Mesenteric fat pad (tissue), 1 donor: Measurements from ENCODE around the gene MECP2. TPM values are rescaled to one million over a fixed set of nuclear protein-coding genes. Genes with fewer than 3 reads are reported as not detected.

Experiments
- DNase-seq: peaks from one replicate; pipeline ENCODE4 v3.0.0-alpha.2; 2020; ENCODE audit warnings: low spot score
- total RNA-seq: library from RNA; stranded (reverse); fragmentation: NEBNext Ultra II Directional; extraction: Animal tissue kit (Norgen Biotek cat#: 25700); gene quantifications from one replicate; pipeline ENCODE4 v1.2.1, GENCODE V29; 2021
- donor health status: DM: yes; HTN: yes; CAD: no.

MECP2 gene
- total RNA-seq, 1 donor from 2014 or later = 65.5 TPM

DNA sequence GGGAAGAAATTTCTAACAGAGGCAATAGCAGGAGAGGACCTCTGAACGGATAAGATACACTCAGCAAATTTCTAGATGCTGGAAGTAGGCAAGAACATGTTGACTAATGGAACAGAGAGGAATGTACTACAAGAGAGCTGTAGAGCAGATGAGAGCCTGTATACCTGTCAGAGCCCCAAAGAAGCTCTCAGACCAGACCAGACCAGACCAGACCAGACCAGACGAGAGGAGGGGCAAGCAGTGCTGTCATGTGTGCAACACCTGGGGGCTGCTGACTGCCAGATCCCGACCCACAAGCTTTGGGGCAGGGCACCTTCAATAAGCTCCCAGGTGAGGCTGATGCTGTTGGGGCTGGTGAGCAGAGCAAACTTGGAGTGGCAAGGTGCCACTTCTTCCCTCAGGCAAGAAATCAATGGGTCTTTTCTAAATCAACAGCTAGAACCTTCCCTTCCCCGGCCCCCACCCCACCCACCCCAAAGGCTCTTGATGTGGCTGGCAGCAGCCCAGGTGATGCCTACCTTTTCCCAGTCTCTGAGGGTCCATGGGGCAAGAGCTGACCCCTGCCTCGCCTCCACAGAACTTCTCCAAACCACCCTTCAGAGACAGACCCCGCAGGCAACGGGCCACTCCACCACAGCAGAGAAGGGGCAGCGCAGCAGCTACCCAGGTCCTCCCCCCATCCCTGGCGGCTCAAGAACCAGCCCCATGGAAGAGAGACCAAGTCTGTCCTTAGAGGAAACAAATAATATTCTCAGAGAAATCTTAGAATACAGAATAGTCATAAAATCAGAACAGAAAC lies 32.7 kb downstream of the MECP2 start:
- DNase-seq = peak; percentile 57

DNA sequence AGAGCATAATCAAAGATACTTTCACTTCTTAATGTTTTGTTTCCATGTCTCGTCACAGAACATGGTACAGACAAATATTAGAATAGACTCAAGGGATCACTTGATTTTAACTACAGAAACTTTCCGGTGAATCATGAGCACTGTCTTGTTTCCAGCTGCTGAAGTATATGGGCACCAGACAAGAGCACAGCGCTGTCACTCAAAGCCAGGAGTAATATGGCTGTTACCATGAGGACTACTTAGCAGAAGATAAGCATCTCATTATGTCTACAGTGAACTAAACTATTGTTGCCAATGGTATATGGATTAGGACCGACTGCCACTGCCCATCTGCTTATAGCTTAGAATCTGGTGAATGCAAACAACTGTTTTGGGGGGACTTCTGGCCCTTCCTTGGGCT lies 34.3 kb downstream of the MECP2 start:
- DNase-seq = no peak

DNA sequence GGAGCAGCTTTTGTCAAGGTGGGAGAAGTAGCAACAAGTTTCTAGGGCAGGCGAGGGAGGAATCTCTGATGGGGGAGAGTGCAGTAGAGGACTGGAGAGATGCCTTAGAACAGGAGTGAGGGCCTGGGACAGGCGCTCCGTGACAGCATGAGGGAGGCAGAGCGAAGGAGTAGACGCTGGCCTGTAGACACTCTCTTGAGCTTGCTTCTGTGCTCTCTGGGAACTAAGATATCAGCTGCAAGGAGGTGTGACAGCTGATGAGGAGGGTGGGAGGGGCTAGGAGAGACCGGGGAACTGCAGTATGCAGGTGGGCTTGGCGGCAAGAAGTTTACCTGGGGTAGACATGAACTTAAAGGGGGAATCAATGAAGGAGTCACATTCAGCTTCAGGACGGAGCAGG lies 35.7 kb downstream of the MECP2 start:
- DNase-seq = peak; percentile 60

DNA sequence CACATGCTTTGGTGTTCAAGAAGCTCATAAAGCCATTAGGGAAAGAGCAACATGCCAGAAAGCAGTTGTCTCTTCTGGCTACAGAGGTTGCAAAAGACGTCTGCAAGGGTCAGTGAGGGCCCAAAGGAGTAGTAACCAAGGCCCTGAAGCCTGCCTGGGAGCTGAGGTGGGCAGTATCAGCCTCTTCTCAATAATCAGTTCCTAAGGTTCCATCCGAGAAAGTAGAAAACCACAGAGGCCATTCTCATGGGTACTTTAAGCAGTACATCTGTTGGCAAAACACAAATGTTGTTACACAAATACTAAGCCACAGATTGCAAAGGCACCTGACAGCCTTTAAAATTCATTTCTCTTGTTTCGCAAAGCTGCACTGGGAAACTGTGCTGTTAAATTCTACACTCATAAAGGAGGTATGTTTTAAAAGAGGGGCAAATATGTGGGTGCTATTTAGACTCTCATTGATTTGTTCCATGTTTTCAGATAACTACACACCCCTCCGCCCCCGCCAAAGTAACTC lies 37.7 kb downstream of the MECP2 start:
- no peak for DNase-seq

DNA sequence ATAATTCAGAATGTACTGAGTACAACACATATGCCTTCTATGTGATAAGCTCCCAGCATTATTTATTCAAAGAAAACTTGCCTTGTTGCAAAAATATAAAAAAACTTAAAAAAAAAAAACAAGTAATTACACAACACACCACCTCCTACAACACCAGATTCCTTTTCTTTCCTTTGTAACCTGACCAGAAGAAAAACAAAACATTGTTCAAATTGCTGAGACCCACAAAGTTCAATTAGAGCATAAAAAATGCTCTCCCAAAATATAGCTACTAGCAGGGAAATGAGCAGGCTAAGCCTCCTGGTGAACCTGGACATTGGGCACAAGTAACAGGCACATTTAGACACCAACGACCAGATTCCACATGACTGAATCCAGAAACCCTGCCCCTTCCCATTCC lies 38.3 kb downstream of the MECP2 start:
- no peak for DNase-seq

DNA sequence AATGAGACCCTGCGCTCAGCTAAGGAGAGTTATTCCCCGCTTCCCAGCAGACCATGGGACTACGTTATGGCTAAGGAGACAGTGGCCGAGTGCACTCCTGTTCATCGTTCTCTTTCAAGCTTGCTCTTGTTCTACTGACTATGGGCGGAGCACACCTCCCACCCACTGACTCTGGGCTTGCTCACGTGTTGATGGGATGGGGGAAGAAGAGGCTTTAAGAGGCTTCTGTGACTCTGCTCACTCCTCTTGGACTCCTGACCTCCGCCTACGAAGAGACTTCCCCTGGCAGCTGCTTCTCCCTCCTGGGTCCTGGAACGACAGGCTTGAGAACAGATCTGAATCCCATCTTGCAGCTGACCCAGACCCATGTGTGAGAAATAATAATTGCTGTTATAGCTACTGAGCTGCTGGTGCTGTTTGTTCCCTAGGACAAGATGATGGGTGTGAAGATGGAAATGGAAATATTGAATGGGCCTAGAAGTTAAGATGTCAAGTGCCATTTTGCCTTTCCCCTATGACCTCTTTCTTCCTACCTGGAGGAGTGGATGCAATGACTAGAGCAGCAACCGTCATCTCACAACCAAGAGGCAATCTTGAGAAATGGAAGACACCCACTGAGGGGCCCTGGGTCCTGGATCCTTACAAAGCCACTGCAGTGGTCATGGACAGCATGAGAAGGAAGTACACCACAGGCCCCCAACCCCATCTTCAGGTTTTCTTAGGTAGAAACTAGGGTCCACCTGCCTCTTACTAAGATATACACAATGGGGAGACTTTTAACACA lies 39.1 kb downstream of the MECP2 start:
- peak; percentile 39 for DNase-seq

DNA sequence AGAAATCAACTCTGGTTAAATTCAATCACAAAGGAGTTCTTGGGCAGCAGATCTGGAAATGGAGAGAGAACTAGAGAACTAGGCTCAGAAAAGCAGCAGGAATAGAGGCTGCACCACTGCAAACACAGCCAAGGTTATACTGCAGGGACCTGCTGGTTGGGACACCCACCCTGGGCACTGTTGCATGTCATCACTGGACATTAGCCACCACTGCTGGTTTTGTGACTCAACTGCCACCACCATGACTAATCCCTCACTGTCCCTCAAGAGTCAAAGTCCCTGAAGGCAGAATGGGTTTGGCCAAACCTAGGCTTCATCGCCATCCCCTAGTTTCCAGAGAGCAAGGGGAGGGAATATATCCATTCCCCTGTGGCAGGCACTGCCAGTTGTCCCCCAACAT lies 39.7 kb downstream of the MECP2 start:
- no peak for DNase-seq

DNA sequence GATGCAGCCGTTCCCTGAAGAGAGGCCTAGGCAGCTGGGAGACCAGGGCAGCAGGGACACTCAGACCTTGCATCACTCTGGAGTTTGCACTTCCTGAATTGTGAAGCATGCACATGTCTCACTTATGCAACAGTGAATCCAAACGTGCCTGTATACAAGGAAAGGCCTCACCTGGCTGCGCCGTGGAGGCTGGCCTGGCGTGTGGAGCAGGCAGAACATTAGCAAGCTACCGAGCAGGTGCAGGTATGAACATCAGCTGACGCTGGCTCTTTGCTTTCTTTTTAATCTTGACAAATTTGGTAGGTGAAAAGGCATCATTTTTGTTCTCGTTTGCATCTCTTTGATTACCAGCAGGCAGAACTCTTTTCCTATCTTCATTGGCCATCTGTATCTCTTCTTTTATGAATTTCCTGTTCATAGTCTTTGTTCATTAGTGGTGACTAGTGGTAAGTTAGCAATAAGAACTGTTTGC lies 40.7 kb downstream of the MECP2 start:
- peak; percentile 57 for DNase-seq

DNA sequence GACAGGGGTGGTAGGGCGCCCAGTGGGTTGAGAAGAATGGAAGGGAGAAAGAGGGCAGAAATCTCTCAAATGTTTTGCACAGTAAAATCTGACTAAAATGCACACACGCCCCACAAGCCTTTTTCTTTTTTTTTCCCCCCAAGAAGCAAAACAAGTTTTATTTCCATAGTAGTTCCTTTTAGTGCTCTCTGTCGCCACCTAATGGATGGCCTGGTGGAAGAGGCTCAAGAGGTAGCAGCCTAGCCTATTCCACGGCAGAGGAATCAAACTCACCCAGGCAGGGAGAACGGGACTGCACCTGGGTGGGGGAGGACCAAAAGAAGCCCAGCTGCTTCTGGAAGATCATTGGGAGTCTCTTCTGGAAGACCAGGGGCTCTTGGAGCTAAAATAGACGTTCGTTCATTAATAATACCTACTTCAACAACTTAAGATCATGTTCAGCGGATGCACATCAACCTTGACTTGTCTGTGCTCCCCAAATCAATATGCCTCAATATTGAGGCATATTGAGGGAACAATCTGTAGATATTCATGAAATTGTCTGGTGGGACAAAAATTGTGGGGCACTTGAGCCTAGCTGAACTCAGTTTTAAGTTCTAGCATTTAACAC lies 46.2 kb downstream of the MECP2 start:
- DNase-seq = no peak

DNA sequence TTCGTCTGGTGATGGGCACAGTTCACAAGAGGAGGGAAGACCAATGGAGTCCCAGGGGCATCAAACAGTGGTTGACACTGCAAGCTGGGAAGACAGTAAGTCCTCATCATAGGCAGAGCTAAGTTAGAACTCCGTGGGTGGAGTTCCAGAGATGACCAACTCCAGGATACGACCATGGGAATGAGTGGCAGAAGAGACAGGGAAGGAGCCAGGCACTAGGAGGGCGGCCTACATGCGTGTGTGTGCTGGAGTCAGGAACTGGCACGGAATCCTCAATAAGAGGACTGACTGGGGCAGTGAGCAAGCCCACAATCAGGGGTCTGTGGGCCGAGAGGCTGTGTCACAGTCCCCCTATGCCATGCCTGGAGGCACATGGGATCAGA lies 47.4 kb downstream of the MECP2 start:
- no peak for DNase-seq

DNA sequence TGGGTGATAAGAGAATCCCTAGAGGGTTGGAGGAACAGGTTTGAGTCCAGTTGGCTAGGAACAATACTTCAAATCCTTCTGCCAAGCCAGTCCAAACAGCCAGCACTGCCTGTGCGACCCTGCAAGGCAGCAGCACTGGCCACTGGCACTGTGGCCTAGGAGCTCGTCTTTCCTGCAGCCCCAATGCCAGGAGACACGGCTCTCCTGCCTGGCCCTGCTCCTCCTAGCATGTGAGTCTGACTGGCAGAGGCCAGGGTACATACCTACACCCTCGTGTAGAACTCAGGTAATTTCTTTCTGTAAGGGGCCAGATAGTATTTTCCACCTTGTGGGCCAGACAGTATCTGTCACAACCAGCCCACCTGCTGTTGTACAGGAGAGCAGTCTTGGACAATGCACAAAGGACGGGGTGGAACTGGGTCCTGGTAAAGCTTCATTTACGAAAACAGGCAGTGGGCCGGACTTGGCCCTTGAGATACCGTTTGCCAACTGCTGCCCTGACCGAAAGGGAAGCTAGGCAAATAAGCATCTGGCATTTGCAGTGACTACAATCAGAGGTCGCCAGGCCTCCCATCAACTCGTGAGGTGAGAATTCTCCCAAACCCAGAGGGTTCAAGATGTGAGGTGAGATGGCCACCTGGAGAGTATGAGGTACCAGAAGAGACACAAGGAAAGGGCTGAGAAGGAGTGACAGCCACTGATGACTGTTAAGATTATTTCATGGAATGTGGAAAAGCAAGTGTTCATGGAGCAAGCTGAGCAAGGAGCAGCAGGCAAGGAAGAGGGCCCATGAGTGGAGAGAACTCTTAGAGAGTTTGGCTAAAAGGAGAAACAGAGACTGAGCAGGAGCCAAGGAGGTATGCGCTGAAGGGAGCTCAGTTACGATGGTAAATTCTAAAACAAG lies 48.1 kb downstream of the MECP2 start:
- no peak for DNase-seq

DNA sequence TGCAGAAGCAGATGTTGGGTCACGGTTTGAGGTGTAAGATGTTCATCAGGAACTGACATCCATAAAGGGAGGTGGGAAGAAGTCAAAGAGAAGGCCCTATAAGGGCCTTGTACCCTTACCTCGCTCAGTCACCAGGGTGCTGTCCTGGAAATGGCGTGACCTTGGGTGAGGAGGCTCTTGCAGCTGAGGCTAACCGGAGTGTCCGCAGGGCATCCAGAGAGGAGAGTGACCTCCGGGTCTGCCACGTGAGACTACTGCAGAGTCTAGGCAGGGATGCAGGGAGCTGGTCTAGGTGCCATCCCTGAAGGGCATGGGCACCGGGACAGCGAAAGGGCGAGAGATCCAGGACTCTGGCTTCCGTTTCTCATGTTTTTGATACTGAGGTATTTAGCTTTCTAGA lies 49.1 kb downstream of the MECP2 start:
- DNase-seq = no peak

DNA sequence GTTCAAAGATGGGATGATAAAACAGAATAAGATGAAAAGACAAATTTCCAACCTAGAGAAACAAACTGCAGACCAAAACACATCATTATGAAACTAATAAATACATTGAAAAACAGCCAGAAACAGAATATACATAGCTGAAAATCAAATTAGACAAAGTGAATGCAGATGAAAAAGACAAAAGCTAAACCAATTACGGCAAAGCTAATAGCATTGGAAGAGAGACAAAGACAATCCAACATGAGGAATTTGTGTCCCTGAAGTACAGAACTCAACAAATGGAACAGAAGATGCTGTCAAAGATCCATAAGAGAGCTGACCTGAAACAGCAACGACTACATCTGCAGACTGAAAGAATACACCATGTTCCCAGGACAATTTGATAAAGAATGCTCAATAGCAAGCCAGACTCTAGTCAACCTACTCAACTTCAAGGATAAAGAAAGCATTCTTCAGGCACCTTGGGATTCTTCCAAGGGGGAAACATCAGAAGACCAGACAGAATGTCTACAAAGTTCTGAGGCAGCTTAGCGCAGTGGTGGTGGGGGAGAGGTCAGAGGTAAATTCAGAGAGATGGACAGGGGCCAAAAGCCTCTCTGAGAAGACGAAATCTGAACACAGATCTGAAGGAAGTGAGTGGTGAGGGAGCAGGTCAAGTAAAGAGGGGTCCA lies 50.4 kb downstream of the MECP2 start:
- no peak for DNase-seq

DNA sequence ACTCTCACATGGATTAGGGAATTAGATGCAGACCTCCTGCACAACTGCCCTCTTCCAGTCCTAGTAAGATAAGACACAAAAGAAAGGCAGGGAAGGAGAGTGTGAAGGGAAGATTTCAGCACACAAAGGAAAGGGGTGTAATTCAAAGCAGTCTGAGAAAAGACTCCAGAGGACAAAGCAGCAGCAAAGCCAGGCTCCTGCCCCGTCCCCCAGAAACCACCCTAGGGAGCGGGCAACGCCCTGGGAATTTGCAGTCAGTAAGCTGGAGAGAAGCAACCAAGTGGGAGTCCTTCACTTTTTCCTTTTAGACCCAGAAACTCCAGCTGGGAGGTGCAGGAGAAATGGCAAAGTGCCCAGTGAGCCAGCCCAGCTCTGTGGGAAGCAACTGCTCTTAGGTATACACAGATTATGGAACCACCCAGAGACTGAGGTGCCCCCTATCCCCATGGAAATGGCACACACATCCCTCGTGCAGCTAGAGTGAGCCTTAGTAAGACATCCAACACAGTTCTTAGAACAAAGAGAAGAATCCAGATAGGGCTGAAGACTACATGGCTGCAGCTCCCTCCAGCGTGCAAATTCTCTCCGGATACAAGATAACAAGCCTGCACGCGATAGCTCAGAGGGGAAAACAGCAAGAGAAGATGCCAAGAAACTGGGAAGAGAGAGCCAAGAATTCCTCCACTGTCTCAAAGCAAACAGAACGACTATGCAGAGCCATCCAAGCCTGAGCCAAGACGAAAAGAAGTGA lies 51.3 kb downstream of the MECP2 start:
- no peak for DNase-seq

DNA sequence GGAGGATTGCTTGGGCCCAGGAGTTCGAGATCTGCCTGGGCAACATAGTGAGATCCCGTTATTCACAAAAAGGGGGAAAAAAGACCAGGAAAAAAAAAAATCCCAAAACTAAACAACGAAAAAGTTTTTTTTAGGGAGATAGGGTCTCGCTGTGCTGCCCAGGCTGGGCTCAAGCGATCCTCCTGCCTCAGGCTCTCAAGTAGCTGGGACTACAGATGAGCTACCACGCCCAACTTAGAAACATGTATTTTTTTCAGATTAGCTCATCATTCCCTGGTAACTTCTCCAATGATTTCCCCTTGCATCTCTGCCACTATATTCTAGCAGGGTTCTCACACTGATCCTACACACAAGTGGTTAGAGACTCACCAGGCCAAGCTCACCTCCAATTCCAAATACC lies 53.4 kb downstream of the MECP2 start:
- no peak for DNase-seq

DNA sequence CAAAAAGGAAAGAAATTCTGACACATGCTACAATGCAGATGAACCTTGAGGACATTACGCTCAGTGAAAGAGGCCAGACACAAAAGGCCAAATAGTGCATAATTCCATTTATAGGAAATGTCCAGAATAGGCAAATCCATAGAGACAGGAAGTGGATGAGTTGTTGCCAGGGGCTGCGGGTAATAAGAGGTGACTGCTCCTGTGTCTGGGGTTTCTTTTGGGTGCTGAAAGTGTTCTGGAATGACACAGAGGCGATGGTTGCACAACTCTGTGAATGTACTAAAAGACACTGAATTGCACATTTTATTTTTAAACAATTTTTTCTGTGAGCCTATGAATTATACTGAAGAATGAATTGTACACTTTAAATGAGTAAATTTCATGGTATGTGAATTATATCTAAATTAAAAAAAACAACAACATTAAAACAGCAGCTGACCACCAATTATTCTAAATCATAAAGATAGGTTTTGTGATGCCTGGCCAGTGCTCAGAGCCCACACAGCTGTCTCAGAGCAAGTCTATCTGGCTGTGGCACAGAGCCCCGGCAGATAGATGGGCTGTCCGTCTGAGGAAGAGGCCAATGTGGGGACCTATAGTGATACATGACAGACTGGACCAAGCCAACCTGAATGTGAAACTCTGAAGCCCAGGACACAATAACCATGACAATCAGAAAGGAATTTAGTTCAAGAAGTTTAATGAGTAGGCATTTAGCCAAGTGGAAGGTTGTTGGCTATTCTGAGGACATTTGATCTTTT lies 54.3 kb downstream of the MECP2 start:
- DNase-seq = no peak

DNA sequence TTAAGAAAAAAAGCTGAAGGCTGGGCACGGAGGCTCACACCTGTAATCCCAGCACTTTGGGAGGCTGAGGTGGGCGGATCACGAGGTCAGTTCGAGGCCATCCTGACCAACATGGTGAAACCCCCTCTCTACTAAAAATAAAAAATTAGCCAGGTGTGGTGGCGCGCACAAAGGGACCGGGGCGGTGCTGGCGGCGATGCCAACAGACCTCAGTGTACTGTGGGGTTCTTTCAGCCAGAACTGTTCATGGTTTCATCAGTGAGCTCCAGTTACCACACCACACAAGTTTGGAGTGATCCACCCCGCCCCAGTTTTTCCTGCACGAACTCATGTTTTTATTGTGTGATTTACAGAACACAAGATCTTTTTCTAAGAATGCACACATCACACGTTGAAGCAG lies 56.7 kb downstream of the MECP2 start:
- no peak for DNase-seq

DNA sequence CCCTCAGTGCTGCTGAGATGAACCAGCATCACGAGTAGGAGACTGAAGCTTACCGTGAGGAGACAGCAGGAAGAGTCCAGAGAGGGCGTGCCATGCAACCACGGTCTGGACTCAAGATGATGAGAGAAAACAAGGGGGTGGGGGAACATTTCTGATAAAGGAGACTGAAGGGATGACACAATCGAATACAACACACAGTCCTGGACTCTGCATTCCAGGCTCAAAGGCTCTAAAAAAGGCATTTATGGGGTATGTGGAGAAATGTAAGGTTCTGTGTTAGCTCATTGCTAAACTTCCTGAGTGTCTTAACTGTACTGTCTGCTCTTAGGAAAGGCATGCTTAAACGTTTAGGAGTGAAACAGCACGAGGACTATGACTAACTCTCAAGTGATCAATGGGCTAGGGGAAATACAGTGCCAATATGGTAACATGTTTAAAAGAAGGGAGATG lies 57.2 kb downstream of the MECP2 start:
- DNase-seq = no peak

DNA sequence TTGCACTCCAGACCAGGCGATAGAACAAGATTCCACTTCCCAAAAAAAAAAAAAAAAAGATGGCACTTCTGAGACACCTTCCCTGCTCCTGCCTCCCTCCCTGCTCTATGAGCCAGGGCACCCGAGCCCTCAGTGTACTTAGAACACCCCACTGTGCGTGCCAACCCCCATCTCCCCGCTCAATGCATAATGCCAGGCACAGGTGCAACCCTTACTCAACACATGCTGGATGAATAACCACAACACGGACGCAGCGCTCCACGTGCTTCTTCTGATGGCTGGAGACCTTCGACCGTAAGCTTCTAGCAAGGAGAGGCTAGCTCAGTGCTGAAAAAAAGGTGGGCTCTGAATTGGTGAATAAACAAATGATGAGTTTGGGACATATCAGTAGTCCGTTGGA lies 57.9 kb downstream of the MECP2 start:
- no peak for DNase-seq
